Brain microvascular endothelial cell (primary cell): ENCODE measurements around the gene DERL3.

Experiments
- DNase-seq: peaks from one replicate; pipeline ENCODE4 v3.0.0-alpha.2; 2020
- H3K27ac ChIP-seq: fragments of 250-450 bp; sonication (Bioruptor Pico); 2 replicates; pipeline ENCODE4 v1.5.1; 2020; ENCODE audit warnings: mild to moderate bottlenecking, moderate library complexity
- H3K27me3 ChIP-seq: fragments of 250-450 bp; sonication (Bioruptor Pico); replicated peaks from 2 replicates; pipeline ENCODE4 v1.5.1; 2020; ENCODE audit warnings: mild to moderate bottlenecking
- H3K36me3 ChIP-seq: fragments of 250-450 bp; sonication (Bioruptor Pico); replicated peaks from 2 replicates; pipeline ENCODE4 v1.5.1; 2020; ENCODE audit warnings: mild to moderate bottlenecking
- H3K4me3 ChIP-seq: 2 replicates; pipeline ENCODE4 v1.5.1; 2011; ENCODE audit warnings: low read depth, mild to moderate bottlenecking, control low read depth, low read length, moderate library complexity
- in situ Hi-C: cut with HindIII; loops from 2 replicates; pipeline ENCODE4 v1.10.0; 2017; ENCODE audit warnings: low sequenced_read_pairs, low pct_ligation_motif_present
- TF ChIP-seq, protein P1 (sequence below): IDR thresholded peaks from 2 replicates; pipeline ENCODE4 v1.5.1; 2011; ENCODE audit warnings: low read depth, mild to moderate bottlenecking, moderate library complexity, low read length, control low read depth, inconsistent platforms; ENCODE audit errors: missing control alignments

DERL3 gene

DNA sequence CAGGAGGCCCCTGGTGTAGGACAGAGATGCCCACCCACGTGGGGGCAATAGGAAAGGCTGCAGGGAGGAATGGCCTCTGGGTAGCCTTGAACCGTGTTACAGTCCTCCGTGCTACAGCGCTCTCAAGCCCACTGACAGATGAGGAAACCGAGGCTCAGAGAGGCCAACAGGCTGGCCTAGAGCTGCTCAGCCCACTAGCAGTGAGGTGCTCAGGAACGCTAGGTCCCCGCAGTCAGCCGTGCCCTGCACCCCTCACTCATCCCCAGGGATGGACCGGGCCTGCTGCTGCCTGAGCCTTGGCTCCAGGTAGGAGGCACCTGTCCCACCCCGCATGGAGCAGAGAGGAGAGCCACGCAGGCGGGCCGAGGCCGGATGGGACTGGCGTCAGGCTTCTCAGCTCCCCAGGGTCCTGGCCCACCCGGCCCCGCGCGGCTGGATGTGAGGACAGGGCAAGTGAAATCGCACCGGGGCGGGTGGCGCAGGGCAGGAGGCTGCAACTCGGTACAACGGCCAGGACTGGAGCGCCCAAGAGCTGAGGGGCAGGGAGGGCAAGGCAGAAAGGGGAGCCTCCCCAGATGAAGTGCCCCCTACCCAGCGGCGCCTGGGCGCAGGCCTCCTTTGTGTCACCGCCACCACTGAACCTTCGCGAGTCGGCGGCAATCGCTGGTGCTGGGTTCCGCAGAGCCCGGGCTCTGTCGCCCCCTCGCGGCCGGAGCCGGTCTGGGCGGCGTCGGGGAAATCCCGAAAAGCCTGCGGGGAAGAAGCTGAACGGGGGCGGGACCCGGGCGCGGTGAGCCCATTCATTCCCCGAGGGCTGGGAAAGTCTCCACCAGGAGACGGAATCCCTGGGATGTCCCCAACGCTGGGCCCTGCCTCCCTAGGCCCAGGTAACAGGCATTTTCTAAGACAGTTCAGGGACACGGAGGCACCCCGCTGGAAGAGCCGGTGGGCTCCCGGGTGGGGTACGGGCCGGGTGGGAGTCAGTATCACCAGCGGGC lies 10.5 kb upstream of the DERL3 start:
- Histone ChIP-seq H3K36me3 (no peaks in the 10 kb centered on the region), H3K4me3 (peak overlapping the region; percentile 12), H3K27me3 (no peaks in the 10 kb centered on the region), H3K27ac (no peak overlapping the region)
- TF ChIP-seq, protein P1, sequence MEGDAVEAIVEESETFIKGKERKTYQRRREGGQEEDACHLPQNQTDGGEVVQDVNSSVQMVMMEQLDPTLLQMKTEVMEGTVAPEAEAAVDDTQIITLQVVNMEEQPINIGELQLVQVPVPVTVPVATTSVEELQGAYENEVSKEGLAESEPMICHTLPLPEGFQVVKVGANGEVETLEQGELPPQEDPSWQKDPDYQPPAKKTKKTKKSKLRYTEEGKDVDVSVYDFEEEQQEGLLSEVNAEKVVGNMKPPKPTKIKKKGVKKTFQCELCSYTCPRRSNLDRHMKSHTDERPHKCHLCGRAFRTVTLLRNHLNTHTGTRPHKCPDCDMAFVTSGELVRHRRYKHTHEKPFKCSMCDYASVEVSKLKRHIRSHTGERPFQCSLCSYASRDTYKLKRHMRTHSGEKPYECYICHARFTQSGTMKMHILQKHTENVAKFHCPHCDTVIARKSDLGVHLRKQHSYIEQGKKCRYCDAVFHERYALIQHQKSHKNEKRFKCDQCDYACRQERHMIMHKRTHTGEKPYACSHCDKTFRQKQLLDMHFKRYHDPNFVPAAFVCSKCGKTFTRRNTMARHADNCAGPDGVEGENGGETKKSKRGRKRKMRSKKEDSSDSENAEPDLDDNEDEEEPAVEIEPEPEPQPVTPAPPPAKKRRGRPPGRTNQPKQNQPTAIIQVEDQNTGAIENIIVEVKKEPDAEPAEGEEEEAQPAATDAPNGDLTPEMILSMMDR, result peak; percentile 94
- in situ Hi-C loops, result no loop called here
- peak; percentile 53 for DNase-seq

DNA sequence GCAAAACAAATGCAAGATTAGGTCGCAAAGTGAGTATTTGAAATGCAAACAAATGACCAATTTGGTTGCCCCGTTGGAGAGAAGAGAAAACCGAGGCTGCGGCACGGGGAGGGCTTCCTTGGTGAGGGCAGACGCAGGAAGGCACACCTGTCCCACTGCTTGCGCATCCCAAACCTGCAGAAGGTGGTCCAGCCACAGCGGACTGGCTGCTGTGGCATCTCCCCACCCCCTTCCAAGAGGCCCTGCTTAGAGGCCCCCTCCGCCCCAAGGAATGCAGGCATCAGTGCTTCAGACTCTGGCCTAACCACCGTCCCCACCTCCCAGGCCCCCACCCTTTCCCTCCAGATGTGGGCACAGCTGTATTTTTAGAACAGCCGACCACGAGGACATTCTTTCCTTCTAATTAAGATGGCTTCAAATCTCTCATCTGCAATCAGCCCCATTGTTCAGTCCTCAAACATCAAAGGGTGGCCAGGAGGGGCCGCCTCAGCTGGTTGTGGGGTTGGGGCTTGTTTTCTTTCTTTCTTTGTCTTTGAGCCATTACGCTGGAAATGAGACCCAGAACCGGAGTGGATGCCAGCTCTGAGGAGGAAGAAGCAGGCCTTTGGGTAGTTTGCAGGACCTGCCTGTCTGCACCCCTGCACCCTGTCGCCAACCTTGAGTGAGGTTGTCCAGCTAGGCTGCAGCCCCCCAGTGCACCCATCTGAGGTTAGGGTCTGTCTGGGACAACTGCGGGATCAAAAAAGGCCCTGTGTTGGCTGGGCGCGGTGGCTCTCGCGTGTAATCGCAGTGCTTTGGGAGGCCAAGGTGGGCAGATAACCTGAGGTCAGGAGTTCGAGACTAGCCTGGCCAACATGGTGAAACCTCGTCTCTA lies 9.4 kb upstream of the DERL3 start:
- no peaks in the 10 kb centered on the region for H3K27me3 ChIP-seq
- TF ChIP-seq, protein P1, result no peak
- no peak for DNase-seq
- no peak overlapping the region for H3K27ac ChIP-seq
- in situ Hi-C loops, result no loop called here
- H3K4me3 ChIP-seq, result no peak overlapping the region
- H3K36me3 ChIP-seq, result no peaks in the 10 kb centered on the region

DNA sequence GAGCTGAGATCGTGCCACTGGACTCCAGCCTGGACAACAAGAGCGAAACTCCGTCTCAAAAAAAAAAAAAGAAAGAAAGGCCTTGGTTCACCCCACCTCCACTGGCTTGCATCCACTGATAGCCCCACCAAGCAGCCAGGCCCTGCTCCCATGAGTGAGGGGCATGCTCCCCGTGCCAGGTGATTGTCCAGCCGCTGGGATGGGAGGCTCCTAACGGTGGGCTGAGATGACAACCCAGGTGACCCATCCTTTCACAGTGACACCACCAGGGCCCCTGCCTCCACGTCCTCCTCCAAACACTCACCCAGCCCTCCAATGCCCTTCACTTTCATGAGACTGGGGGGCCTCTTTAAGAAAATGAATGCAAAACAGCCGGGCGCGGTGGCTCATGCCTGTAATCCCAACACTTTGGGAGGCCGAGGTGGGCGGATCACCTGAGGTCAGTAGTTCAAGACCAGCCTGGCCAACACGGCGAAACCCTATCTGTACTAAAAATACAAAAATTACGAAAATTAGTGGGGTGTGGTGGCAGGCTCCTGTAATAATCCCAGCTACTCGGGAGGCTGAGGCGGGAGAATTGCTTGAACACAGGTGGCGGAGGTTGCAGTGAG lies 8.6 kb upstream of the DERL3 start:
- Histone ChIP-seq H3K36me3 (no peaks in the 10 kb centered on the region), H3K27ac (no peak overlapping the region), H3K4me3 (no peak overlapping the region), H3K27me3 (no peaks in the 10 kb centered on the region)
- TF ChIP-seq, protein P1, result no peak
- in situ Hi-C loops, result no loop called here
- no peak for DNase-seq

DNA sequence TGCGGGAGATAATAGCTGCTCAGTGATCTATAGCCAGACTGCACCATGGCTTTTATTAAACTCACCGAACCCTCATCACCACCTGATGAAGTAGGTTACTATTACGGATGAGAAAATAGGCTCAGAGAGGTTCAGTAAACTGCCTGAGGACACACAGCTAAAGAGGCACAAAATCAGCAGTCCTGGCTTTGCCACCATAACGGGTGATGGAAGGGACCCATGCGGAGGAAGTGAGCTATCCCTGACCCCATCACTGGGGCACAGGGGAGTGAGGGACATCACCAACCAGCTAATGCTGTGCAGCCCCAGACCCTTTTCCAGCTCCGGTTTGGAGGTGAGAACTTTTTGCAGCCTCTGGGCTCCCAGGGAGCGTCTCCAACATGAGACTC lies 7.3 kb upstream of the DERL3 start:
- TF ChIP-seq, protein P1, result no peak
- in situ Hi-C loops, result no loop called here
- H3K27ac ChIP-seq, result no peak overlapping the region
- no peaks in the 10 kb centered on the region for H3K27me3 ChIP-seq
- no peak for DNase-seq
- H3K4me3 ChIP-seq, result no peak overlapping the region
- no peaks in the 10 kb centered on the region for H3K36me3 ChIP-seq

DNA sequence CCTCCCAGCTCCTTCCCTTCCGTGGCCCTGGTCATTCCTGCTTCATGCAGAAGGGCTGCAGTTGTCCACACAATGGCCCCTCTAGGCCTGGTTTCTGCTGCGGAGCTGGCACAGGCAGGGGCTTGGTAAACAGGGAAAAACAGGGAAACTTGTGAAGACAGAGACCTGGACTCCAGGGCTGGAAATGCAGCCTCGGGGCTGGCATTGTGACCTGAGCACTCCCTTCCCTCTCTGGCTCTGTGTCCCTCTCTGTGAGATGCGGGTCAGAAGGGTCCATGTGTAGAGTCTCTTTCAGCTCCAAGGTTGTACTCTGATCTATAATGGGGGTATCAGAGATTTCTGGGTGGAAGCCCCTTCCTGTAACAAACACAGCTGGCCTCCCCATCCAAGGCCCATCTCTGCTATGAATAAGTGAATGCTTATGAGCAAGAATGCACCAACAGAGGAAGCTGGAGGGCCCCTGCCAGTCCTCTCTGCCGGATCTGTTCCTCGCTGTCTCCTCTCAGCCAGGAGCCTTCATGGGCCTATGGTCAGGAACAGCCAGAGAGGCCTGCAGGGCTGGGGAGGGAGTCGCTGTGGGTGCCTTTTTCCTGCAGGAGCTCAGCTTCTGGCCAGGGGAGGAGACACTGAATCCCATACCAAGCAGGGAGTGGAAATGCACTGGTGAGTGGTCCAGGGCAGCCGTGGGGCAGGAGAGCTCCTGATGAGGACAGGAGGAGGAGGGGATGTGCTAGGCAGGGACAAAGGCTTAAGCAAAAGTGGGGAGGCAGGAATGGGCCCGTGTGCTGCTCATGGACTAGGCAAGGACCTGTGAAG lies 6.7 kb upstream of the DERL3 start:
- H3K27ac ChIP-seq, result no peak overlapping the region
- no peak overlapping the region for H3K4me3 ChIP-seq
- DNase-seq, result no peak
- H3K36me3 ChIP-seq, result no peaks in the 10 kb centered on the region
- no peaks in the 10 kb centered on the region for H3K27me3 ChIP-seq
- in situ Hi-C loops, result no loop called here
- TF ChIP-seq, protein P1, result no peak
